ENCODE data around the gene FCRL4.

The FCRL4 gene

GRCh38 chr1:157597959-157598667 is at the start of gene FCRL4:
Gene FCRL4 (minus strand): TSS chr1:157598085. CDS start chr1:157597944, 141 bp downstream.
- DNase-seq: no peak

DNA sequence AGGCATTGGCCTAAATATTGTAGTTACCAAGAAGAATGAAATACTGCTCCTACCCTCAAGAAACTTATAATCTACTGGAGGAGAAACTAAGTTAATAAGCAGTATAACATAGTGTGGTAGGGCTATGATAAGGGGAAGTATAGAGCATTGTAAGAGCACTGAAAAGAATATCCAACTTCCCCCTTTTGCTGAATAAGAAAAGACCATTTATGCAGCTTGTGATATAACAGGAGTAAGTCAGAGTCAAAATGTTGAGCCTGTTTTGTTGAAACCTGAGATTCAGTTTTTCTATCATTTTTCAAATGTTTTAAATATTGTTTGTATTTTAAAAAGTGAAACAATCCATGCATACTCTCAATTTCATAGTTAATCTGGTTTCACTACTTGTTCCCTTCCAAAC is 48.3 kb upstream of the FCRL4 start:
- DNase-seq: no peak

DNA sequence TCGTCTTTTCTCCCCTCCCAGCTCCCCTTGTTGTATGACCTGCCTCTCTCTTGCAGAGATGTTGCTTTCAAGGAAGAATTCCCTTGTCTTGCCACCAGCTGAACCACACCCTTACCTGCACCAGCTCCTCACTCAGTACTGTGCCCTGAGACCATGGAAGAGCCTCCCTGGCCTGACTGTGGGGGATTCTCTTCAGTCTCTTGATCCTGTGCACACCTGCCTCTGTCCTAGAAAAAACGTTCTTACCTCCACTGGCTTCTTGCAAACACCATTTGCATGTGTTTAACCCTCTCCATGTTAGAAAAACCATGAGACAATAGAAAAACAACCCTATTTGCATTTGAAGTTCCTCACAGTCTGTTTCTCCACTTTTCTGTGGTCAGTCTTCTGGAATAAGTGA is 43.3 kb upstream of the FCRL4 start:
- no peak for DNase-seq

- no peak for DNase-seq
These were observed 41.9 kb upstream of the FCRL4 start for GRCh38 chr1:157639800-157640199.

- no peak for DNase-seq
These were observed 30.9 kb upstream of the FCRL4 start for GRCh38 chr1:157628773-157629172.

- no peak for DNase-seq
These were observed 28.2 kb upstream of the FCRL4 start for GRCh38 chr1:157626099-157626498.

DNA sequence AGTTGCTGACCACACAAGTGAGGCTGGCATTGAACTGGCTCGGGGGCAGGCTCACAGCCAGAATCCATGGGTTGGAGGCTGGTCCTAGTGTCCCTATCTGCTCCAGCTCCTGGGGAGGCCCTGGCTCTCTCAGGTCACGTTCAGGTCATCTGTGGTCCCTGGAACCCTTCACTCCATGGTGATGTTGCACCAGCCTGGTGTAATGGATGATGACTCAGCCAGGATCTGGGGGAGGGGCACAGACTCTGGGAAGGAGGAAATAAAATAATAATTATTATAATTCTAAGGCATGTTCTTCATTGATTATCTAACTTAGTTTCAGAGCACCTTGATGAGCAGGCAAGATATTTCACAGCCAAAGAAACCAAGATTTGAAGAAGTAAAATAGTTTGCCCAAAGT is 26.6 kb upstream of the FCRL4 start:
- no peak for DNase-seq

GRCh38 chr1:157622471-157622870 is 24.6 kb upstream of the FCRL4 start:
- DNase-seq: no peak

DNA sequence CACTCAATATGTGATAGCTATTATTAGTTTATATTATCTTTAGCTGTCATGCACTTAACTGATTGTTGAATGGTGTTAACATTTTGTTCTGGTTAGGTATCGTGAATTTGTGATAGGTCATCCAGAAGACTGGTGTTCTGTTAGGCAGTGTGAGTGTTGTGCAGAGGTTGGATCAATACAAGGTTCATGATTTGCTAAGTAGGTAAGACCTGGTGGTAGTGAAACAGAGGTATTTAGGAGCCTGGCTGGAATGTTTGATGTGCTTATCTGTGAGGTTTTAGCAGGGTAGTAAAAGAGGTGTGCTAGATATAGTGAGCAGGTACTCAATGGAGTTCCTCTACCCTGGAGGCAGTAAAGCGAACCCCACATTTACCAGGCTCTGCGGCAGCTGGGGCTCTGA is 20.3 kb upstream of the FCRL4 start:
- no peak for DNase-seq

DNA sequence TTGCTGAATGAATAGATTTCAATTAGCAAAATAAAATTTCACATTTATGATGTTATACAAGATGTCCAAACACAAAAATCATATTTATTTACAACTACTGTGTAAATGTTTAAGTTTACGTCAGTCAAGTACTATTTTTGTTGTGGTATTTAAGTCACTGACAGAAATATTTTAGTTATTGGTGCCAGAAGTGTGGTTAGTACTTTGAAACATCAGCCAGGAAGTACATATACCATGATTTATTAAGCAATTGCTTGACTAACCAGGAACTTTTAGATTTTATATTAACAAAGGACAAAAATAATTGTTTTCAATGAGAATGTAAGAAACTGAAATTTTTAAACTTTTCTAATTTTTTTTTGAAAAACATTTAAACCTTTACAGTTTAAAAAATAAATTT is 2.4 kb upstream of the FCRL4 start:
- DNase-seq: no peak

GRCh38 chr1:157596384-157596783 is 1.5 kb downstream of the FCRL4 start:
- DNase-seq: no peak

DNA sequence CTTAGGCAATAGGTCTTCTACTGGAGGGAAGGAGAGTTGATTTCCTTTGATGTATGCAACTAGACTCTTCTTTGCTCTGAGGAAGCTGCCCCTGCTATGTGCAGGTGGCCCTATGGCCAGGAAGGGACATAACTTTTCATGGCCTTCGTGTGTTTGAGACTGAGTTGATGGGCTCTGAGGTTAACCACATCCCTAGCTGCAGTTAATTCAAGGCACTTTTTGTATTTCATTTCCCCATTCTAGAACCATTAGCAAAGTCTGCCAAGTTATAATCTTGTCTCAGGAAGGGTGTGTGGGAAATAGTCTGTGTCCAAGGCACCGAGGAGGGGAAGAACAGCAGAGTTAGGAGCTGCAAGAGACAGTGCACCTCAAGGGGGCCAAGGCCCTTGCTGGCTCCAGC is 2.5 kb downstream of the FCRL4 start:
- DNase-seq: no peak

DNA sequence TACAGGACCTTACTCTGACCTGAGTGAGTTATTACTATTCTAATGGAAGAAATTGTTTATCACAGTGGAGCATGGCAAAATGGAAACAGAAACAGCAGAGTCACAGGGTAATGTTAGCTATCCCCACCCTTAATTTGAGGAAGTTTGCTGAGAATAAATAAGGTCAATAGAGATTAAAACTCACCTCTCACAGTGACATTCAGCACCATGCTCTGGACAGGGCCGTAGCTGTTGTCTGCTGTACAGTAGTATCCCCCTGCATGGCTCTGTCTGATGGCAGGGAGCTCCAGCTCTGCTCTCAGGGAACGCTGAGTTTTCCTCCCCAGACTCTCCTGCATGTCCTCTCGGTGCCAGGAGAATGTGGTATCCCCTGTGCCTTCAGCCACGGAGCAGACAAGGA is 11.9 kb downstream of the FCRL4 start:
- DNase-seq: no peak

- DNase-seq: no peak
These were observed 13.4 kb downstream of the FCRL4 start for GRCh38 chr1:157584503-157584902.

DNA sequence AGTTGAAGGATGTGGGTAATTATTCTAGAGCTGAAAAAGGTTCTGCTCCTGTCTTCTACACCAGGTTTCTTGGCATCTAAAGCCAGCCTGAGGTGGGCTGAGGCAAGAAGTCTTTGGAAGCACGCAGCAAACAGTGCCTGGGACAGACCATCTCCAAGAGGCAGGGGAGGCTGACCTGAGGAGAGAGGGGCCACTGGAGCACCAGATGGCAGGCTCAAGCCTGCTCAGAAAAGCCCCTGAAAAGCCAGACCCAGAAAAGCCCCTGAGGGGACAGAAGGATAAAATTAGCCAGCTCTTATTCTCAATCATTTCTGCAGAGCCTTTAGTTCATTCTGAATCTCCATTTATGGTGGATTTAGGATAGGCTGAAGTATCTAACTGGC is 17.1 kb downstream of the FCRL4 start:
- no peak for DNase-seq

- no peak for DNase-seq
These were observed 17.6 kb downstream of the FCRL4 start for GRCh38 chr1:157580179-157580827.

DNA sequence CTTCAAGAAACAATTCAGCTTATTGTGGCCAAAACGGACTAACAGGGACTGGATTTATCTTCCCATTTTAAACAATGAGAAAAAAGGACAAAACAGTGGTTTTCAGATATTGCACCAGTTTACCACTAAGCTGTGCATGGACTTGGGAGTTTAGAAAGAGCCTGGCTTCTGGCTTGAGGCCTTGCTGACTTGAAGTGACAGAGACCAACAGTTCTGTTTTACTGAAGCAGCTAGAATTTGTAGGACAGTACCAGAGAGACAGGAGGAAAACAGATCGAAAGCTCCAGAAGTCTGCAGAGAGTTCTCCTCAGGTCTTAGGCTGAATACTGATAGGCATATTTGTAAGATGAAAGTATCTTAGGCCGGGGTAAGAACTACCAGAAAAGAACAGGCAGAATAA is 20.5 kb downstream of the FCRL4 start:
- no peak for DNase-seq

- no peak for DNase-seq
These were observed 22.1 kb downstream of the FCRL4 start for GRCh38 chr1:157575744-157576143.

DNA sequence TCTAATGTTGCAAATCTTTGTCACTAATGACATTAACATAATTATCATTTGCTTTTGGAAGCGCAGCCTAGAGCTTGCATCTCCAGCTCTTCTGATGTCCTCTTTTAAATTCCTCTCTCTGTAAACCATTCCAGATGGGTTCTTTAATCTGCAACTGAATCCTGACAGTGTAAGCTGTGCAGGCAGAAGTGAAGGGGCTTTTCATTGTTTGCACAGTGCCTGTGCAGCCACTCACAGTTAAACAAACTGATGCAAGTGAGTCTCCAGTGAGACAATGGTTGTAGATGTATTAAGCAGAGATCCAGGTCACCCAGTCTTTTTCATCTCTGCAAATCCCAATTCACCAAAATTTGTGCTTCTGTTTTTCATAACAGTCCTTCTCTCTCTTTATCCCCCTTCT is 23.0 kb downstream of the FCRL4 start:
- DNase-seq: no peak

GRCh38 chr1:157566484-157567300 is 31.2 kb downstream of the FCRL4 start:
- no peak for DNase-seq

GRCh38 chr1:157562515-157562914 is 35.4 kb downstream of the FCRL4 start:
- no peak for DNase-seq

DNA sequence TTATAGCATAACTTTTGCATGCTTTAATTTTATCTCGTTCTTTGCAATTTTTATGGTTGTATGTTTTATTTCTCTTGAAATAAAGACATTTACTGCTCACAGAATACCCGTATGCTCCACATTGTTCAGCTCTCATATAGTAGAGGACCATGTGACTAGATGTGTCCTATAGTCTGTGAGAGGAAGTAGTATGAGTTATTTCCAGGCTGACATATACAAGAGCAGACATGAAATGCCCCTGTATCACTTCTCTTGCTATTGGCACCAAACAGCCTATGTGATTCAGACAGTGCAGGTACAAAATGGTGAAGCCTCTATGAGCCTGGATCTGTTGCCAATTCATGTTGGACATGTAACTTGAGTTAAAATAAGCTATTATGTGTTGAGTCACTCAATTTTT is 39.8 kb downstream of the FCRL4 start:
- no peak for DNase-seq

DNA sequence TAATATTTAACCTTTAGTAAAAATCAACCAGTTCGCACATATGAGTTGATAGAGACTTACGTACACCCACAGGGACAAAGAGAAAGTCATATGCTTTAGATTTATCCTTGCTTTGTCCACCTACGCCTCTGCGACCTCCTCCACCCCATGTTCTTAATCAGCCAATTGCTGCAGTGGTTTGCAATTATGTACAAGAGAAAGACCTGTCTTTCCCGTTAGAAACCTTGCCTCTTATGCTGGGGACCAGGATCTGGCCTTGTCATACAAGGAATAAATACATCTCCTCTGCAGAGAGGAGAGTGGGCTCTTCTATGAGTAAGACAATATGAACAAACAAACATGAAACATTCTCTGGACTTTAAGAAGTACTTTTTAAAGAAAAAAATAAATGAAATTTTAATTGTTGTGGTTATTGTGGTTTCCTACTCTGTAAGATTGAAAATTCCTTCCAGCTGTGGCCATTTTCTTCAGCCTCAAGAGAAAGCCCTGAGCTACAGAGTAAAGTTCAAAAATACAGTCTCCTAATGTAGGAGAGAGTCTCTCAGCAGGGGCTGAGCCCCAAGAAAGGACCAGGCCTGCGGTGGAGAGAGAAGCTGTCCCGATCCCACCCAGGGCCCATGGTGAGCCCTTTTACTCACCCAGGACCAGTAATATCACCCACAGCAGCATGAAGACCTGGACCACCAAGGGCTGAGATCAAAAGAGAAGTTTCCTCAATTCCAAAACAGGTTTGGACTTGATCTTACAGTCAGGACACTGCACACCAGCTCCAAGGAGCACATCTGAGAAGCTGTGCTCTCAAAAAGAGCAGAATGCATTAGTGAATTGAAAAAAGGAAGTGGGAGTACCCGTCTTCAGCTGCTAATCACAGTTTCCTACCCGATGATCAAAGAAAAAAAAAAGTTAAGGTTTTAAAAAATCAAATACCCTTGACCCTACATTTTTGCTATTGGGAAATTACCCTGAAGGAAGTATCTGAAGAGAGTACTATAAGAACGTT is 45.9 kb downstream of the FCRL4 start, which contains the start of gene FCRL5:
Gene FCRL5 (minus strand): TSS at position 822 of the 1,000 bp plus-strand sequence. CDS start 153 bp downstream, at position 669.
- DNase-seq: no peak

Data from DMS 273 treated with DMSO at 0.1 percent for 48 hours (cell line).